Bronchial epithelial cell (primary cell): Measurements from ENCODE around the gene CCRL2. TPM values are rescaled to one million over a fixed set of nuclear protein-coding genes. Genes with fewer than 3 reads are reported as not detected.

Source experiments
- DNase-seq: peaks from one replicate; pipeline ENCODE4 v3.0.0-alpha.2; 2010; ENCODE audit warnings: low read depth
- FAIRE-seq: peaks from 2 replicates; lab custom pipeline; 2011; peaks lifted over from hg19 to GRCh38; lab: Jason Lieb, UNC
- H3K27me3 ChIP-seq: 2 replicates; pipeline ENCODE4 v1.5.1; 2011; ENCODE audit warnings: low read length; ENCODE audit not compliant: control insufficient read depth, insufficient read depth
- H3K36me3 ChIP-seq: 2 replicates; pipeline ENCODE4 v1.5.1; 2011; ENCODE audit warnings: low read length; ENCODE audit not compliant: control insufficient read depth, insufficient read depth
- H3K4me3 ChIP-seq: 2 replicates; pipeline ENCODE4 v1.5.1; 2011; ENCODE audit warnings: mild to moderate bottlenecking, low read depth, low read length, control low read depth
- total RNA-seq: library from RNA; depleted of rRNA; stranded (reverse); fragments of >200 nt; gene quantifications from 2 replicates; pipeline ENCODE4 v1.2.1, GENCODE V29; 2014
- TF ChIP-seq, protein P1 (sequence below): IDR thresholded peaks from 2 replicates; pipeline ENCODE4 v1.5.1; 2011; ENCODE audit warnings: mild to moderate bottlenecking, moderate library complexity, low read length, control low read depth, inconsistent platforms; ENCODE audit not compliant: insufficient read depth, severe bottlenecking

CCRL2 gene
- total RNA-seq, 1 donor from 2014 or later = 0.26 TPM

- Histone ChIP-seq H3K4me3 (no peak overlapping the region), H3K36me3 (no peaks in the 10 kb centered on the region), H3K27me3 (peaks cover 6% of the 10 kb centered on the region)
- FAIRE-seq (no peak), DNase-seq (peak; percentile 58)
- TF ChIP-seq, protein P1, sequence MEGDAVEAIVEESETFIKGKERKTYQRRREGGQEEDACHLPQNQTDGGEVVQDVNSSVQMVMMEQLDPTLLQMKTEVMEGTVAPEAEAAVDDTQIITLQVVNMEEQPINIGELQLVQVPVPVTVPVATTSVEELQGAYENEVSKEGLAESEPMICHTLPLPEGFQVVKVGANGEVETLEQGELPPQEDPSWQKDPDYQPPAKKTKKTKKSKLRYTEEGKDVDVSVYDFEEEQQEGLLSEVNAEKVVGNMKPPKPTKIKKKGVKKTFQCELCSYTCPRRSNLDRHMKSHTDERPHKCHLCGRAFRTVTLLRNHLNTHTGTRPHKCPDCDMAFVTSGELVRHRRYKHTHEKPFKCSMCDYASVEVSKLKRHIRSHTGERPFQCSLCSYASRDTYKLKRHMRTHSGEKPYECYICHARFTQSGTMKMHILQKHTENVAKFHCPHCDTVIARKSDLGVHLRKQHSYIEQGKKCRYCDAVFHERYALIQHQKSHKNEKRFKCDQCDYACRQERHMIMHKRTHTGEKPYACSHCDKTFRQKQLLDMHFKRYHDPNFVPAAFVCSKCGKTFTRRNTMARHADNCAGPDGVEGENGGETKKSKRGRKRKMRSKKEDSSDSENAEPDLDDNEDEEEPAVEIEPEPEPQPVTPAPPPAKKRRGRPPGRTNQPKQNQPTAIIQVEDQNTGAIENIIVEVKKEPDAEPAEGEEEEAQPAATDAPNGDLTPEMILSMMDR = no peak
These were observed 45.4 kb upstream of the CCRL2 start for GRCh38 chr3:46361408-46362283.

- TF ChIP-seq, protein P1 = no peak
- no peak for FAIRE-seq
- no peak for DNase-seq
- no peaks in the 10 kb centered on the region for H3K36me3 ChIP-seq
- H3K4me3 ChIP-seq = no peak overlapping the region
- peaks cover 2% of the 10 kb centered on the region for H3K27me3 ChIP-seq
These were observed 42.0 kb upstream of the CCRL2 start for GRCh38 chr3:46365041-46365440.

- no peak for FAIRE-seq
- TF ChIP-seq, protein P1 = no peak
- Histone ChIP-seq H3K27me3 (peaks cover 2% of the 10 kb centered on the region), H3K36me3 (no peaks in the 10 kb centered on the region), H3K4me3 (no peak overlapping the region)
- no peak for DNase-seq
These were observed 41.1 kb upstream of the CCRL2 start for GRCh38 chr3:46365737-46366524.

DNA sequence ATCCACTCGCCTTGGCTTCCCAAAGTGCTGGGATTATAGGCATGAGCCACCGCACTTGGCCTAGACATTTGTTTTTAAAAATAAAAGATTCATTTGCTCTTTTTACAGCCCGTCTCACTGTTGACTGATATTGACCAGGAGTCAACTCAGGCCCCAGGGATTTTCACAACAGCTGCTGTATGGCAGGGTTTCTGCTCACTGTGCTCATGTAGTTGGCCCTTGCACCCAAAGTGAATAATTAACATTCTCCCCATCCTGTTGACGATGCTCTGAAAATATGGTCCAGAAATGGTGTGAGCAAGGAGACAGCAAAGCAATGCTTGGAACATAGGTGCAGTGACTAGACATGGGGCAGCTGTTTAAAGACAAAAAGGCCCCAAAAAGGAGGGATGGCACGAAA is 39.2 kb upstream of the CCRL2 start:
- no peak for DNase-seq
- TF ChIP-seq, protein P1 = no peak

GRCh38 chr3:46368569-46368968 is 38.5 kb upstream of the CCRL2 start:
- TF ChIP-seq, protein P1 = no peak
- no peak for FAIRE-seq
- DNase-seq = no peak
- Histone ChIP-seq H3K36me3 (no peaks in the 10 kb centered on the region), H3K4me3 (no peak overlapping the region), H3K27me3 (peaks cover 2% of the 10 kb centered on the region)

More for the DNA sequence above, 39.2 kb upstream of the CCRL2 start:
- Histone ChIP-seq H3K4me3 (no peak overlapping the region), H3K27me3 (peaks cover 2% of the 10 kb centered on the region), H3K36me3 (no peaks in the 10 kb centered on the region)
- no peak for FAIRE-seq
